GM12878 (cell line): ENCODE data around the gene ZP2. TPM values are rescaled to one million over a fixed set of nuclear protein-coding genes. Genes with fewer than 3 reads are reported as not detected.

Experiments
- ATAC-seq: fragments of 200-7000 bp; cut with Tn5 transposase; 3 replicates; pipeline ENCODE4 v1.9.1; 2020; ENCODE audit warnings: mild to moderate bottlenecking, moderate library complexity
- BruUV-seq: library from RNA; stranded (reverse); fragments of 400-500 nt; replicated peaks from 2 replicates; lab custom pipeline; 2021; lab: Mats Ljungman, UMichigan
- CTCF ChIA-PET: fragments of 300-600 bp; sonication (Branson Sonifier 250); formaldehyde crosslinking; extraction: SDS; loops from one replicate; lab custom pipeline; 2021; ENCODE audit warnings: inconsistent platforms; lab: Yijun Ruan, JAX
- POLR2A ChIA-PET: fragments of 350-600 bp; formaldehyde crosslinking; extraction: SDS; loops from one replicate; lab custom pipeline; 2021; ENCODE audit warnings: inconsistent platforms; lab: Charles Lee
- RAD21 ChIA-PET: fragments of 300-600 bp; sonication (Branson Sonifier 250); formaldehyde crosslinking; loops from one replicate; lab custom pipeline; 2023; ENCODE audit warnings: antibody characterized with exemption; ENCODE audit not compliant: unreplicated experiment; lab: Charles Lee
- SMC1A ChIA-PET: fragments of 300-600 bp; sonication (Branson Sonifier 250); formaldehyde crosslinking; loops from one replicate; lab custom pipeline; 2023; ENCODE audit not compliant: unreplicated experiment, uncharacterized antibody; lab: Charles Lee
- DNase-seq: peaks from one replicate; pipeline ENCODE4 v3.0.0-alpha.2; 2011; ENCODE audit warnings: low read depth, low spot score
- FAIRE-seq: peaks from 3 replicates; lab custom pipeline; 2011; peaks lifted over from hg19 to GRCh38; lab: Jason Lieb, UNC
- H2AFZ ChIP-seq: 2 replicates; pipeline ENCODE4 v1.6.0; 2011; ENCODE audit warnings: low read depth, low read length, control low read depth; ENCODE audit not compliant: control insufficient read depth
- H3K27ac ChIP-seq: 2 replicates; pipeline ENCODE4 v1.5.1; 2011; ENCODE audit warnings: control low read depth; ENCODE audit not compliant: control insufficient read depth, insufficient read depth
- H3K27me3 ChIP-seq, 2 experiments: replicated peaks in 1 of 2; 2 replicates each; pipeline versions ENCODE4 v1.6.0 to v1.6.1; 2011; ENCODE audit warnings: low read length in 1 of 2; ENCODE audit not compliant: control insufficient read depth in 2 of 2, insufficient read depth in 2 of 2
- H3K36me3 ChIP-seq, 2 experiments: 2 replicates each; pipeline ENCODE4 v1.5.1; 2011; ENCODE audit warnings: low read length in 1 of 2; ENCODE audit not compliant: control insufficient read depth in 2 of 2, insufficient read depth in 2 of 2
- H3K4me1 ChIP-seq: 2 replicates; pipeline ENCODE4 v1.6.1; 2011; ENCODE audit warnings: mild to moderate bottlenecking, low read length, moderate library complexity, mixed read lengths; ENCODE audit not compliant: control insufficient read depth, insufficient read depth
- H3K4me2 ChIP-seq: 2 replicates; pipeline ENCODE4 v1.6.0; 2011; ENCODE audit warnings: control low read depth; ENCODE audit not compliant: control insufficient read depth, insufficient read depth
- H3K4me3 ChIP-seq: fragments of 200-600 bp; sonication (generic); 2 replicates; pipeline ENCODE4 v1.5.1; 2016
- H3K79me2 ChIP-seq: 2 replicates; pipeline ENCODE4 v1.6.0; 2011; ENCODE audit warnings: low read length; ENCODE audit not compliant: control insufficient read depth, insufficient read depth
- H3K9ac ChIP-seq: 2 replicates; pipeline ENCODE4 v1.8.0; 2011; ENCODE audit warnings: low read length, control low read depth, mixed read lengths; ENCODE audit not compliant: control insufficient read depth, insufficient read depth
- H3K9me3 ChIP-seq: replicated peaks from 3 replicates; pipeline ENCODE4 v1.5.1; 2011; ENCODE audit warnings: mild to moderate bottlenecking, low read length; ENCODE audit not compliant: control insufficient read depth, insufficient read depth
- H4K20me1 ChIP-seq: 2 replicates; pipeline ENCODE4 v1.6.0; 2011; ENCODE audit not compliant: control insufficient read depth, insufficient read depth
- BHLHE40 ChIP-seq, 2 experiments: fragments of 450-650 bp in 1 of 2; IDR thresholded peaks; 2 replicates each; pipeline ENCODE4 v1.6.1; 2011 to 2017; ENCODE audit warnings: low read depth in 2 of 2, borderline replicate concordance in 1 of 2, improper control_type of control experiment in 1 of 2, low read length in 1 of 2, mild to moderate bottlenecking in 1 of 2
- CHD4 ChIP-seq: fragments of 200-600 bp; sonication (generic); IDR thresholded peaks from 2 replicates; pipeline ENCODE4 v1.6.1; 2016; ENCODE audit warnings: mild to moderate bottlenecking
- GATAD2B ChIP-seq: fragments of 450-650 bp; conservative IDR thresholded peaks from 2 replicates; pipeline ENCODE4 v1.6.1; 2017; ENCODE audit warnings: low read depth, mild to moderate bottlenecking, moderate library complexity
- HCFC1 ChIP-seq: fragments of 150-350 bp; IDR thresholded peaks from 2 replicates; pipeline ENCODE4 v1.6.1; 2014; ENCODE audit warnings: low read length
- MTA3 ChIP-seq: IDR thresholded peaks from 2 replicates; pipeline ENCODE4 v1.6.1; 2012; ENCODE audit warnings: low read length, inconsistent platforms, borderline replicate concordance
- PRDM15 ChIP-seq: fragments of 450-650 bp; formaldehyde crosslinking; IDR thresholded peaks from 2 replicates; pipeline ENCODE4 v1.4.0; 2020; ENCODE audit warnings: mild to moderate bottlenecking, moderate library complexity
- STAT1 ChIP-seq: fragments of 450-650 bp; conservative IDR thresholded peaks from 2 replicates; pipeline ENCODE4 v1.6.1; 2014; ENCODE audit warnings: antibody characterized with exemption, mild to moderate bottlenecking
- ZBTB4 ChIP-seq: fragments of 450-650 bp; formaldehyde crosslinking; IDR thresholded peaks from 2 replicates; pipeline ENCODE4 v1.4.0; 2022; ENCODE audit warnings: mild to moderate bottlenecking, moderate library complexity
- ZNF207 ChIP-seq: fragments of 450-650 bp; IDR thresholded peaks from 2 replicates; pipeline ENCODE4 v1.6.1; 2014; ENCODE audit warnings: antibody characterized with exemption, mild to moderate bottlenecking, borderline replicate concordance
- ZNF384 ChIP-seq: IDR thresholded peaks from 2 replicates; pipeline ENCODE4 v1.6.1; 2012; ENCODE audit warnings: low read depth, mild to moderate bottlenecking, low read length, improper control_type of control experiment, borderline replicate concordance
- in situ Hi-C: fragments of 300-500 bp; cut with MboI; formaldehyde crosslinking; loops from 9 replicates; pipeline ENCODE4 v1.14.3; 2018; ENCODE audit warnings: mixed read lengths
- intact Hi-C: fragments of 100-400 bp; cut with micrococcal nuclease; formaldehyde crosslinking; loops from one replicate; pipeline ENCODE4 v1.14.2; 2022; ENCODE audit not compliant: unreplicated experiment
- polyA plus RNA-seq, 11 experiments: library from polyadenylated mRNA; depleted of rRNA in 4 of 11; unstranded in 6 of 11; stranded (reverse) in 5 of 11; fragments of >200 nt; fragmentation: Nextera tagmentation in 4 of 11; fragmentation: Illumina TruSeq in 1 of 11; extraction: Ambion mirVana in 4 of 11; extraction: Trizol in 1 of 11; gene quantifications; 1 replicate in 1 of 11; 2 replicates in 10 of 11; pipeline versions ENCODE4 v1.2.1 to v1.2.3, GENCODE V29; 2011 to 2016; ENCODE audit warnings: inconsistent platforms in 2 of 11, missing spikeins in 2 of 11, low read depth in 1 of 11
- total RNA-seq, 4 experiments: library from RNA; depleted of rRNA in 3 of 4; stranded (reverse); fragments of >200 nt in 3 of 4; fragmentation: Illumina TruSeq in 1 of 4; extraction: Trizol in 1 of 4; gene quantifications; 2 replicates each; pipeline versions ENCODE4 v1.2.1 to v1.2.3, GENCODE V29; 2013 to 2021
- TF ChIP-seq, protein P1 (sequence below): IDR thresholded peaks from 2 replicates; pipeline ENCODE4 v1.6.1; 2012; ENCODE audit warnings: improper control_type of control experiment, low read depth, low read length; ENCODE audit not compliant: insufficient replicate concordance

ZP2 gene
- total and polyA plus RNA-seq, 10 of the 15 experiments (the other 5 are each of a cell fraction or from before 2014, with no cell fraction given), result 0.11 to 0.33 (median 0.16) TPM; not detected in 1

GRCh38 chr16:21228361-21228872 is 17.0 kb upstream of the ZP2 start (continued):
- TF ChIP-seq PRDM15 (no peak), STAT1 (no peak), ZNF384 (no peak)
- TF ChIP-seq, all 136 proteins: peak for 0

- intact Hi-C loops (no loop called here), in situ Hi-C loops (no loop called here)
- no peaks in the 10 kb centered on the region for H3K9me3 ChIP-seq
- no peak for ATAC-seq
- ChIA-PET SMC1A (no interaction called here), POLR2A (no interaction called here), CTCF (interaction anchor here (0.6 kb wide), 1 partner anchor 45 kb away, joined by 3 read pairs; no protein-coding TSS in a partner anchor), RAD21 (no interaction called here)
- H3K4me1 ChIP-seq, result no peaks in the 10 kb centered on the region
- no peak overlapping the region for H3K9ac ChIP-seq
- no peak overlapping the region for H3K4me2 ChIP-seq
- H3K27me3 ChIP-seq, result no peaks in the 10 kb centered on the region; a peak in 1 of 4 replicates
- no peaks in the 10 kb centered on the region for H3K36me3 ChIP-seq
- H4K20me1 ChIP-seq, result no peaks in the 10 kb centered on the region
- DNase-seq, result no peak
- H3K4me3 ChIP-seq, result no peak overlapping the region
- no peak for FAIRE-seq
- H3K27ac ChIP-seq, result no peak overlapping the region
- no TSS peak for BruUV-seq
- no peaks in the 10 kb centered on the region for H3K79me2 ChIP-seq
- no peak overlapping the region for H2AFZ ChIP-seq
- no peak for TF ChIP-seq HCFC1
- TF ChIP-seq BHLHE40 (IDR thresholded peaks at IDR 0.05; ENCODE audit: borderline replicate concordance in 1 of 2, low read depth in 2 of 2, low read length in 1 of 2), result no peak
- TF ChIP-seq MTA3, result no peak
- TF ChIP-seq ZNF207, result no peak
- no peak for TF ChIP-seq ZBTB4 (CRISPR knock-in tag)
- TF ChIP-seq GATAD2B, result no peak
- TF ChIP-seq CHD4, result no peak
- TF ChIP-seq, protein P1, sequence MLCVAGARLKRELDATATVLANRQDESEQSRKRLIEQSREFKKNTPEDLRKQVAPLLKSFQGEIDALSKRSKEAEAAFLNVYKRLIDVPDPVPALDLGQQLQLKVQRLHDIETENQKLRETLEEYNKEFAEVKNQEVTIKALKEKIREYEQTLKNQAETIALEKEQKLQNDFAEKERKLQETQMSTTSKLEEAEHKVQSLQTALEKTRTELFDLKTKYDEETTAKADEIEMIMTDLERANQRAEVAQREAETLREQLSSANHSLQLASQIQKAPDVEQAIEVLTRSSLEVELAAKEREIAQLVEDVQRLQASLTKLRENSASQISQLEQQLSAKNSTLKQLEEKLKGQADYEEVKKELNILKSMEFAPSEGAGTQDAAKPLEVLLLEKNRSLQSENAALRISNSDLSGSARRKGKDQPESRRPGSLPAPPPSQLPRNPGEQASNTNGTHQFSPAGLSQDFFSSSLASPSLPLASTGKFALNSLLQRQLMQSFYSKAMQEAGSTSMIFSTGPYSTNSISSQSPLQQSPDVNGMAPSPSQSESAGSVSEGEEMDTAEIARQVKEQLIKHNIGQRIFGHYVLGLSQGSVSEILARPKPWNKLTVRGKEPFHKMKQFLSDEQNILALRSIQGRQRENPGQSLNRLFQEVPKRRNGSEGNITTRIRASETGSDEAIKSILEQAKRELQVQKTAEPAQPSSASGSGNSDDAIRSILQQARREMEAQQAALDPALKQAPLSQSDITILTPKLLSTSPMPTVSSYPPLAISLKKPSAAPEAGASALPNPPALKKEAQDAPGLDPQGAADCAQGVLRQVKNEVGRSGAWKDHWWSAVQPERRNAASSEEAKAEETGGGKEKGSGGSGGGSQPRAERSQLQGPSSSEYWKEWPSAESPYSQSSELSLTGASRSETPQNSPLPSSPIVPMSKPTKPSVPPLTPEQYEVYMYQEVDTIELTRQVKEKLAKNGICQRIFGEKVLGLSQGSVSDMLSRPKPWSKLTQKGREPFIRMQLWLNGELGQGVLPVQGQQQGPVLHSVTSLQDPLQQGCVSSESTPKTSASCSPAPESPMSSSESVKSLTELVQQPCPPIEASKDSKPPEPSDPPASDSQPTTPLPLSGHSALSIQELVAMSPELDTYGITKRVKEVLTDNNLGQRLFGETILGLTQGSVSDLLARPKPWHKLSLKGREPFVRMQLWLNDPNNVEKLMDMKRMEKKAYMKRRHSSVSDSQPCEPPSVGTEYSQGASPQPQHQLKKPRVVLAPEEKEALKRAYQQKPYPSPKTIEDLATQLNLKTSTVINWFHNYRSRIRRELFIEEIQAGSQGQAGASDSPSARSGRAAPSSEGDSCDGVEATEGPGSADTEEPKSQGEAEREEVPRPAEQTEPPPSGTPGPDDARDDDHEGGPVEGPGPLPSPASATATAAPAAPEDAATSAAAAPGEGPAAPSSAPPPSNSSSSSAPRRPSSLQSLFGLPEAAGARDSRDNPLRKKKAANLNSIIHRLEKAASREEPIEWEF, result no peak
Observed at GRCh38 chr16:21227866-21228265, 16.5 kb upstream of the ZP2 start.
